GM19468 (cell line): ENCODE measurements around the gene SLC6A1.
"Not testable (repeated sequence)": the region's sequence is repeated elsewhere in the genome, so short reads cannot be mapped to it uniquely, and the experiment has no call there.

Source experiments
- ATAC-seq: cut with Tn5 transposase; IDR thresholded peaks from one replicate; pipeline ENCODE4 v1.9.1; 2021; ENCODE audit warnings: mild to moderate bottlenecking, moderate library complexity, moderate number of reproducible peaks; ENCODE audit not compliant: unreplicated experiment; ENCODE audit errors: extremely low read depth

The SLC6A1 gene

GRCh38 chr3:11054739-11055438, 62.3 kb downstream of the SLC6A1 start:
- no peak for ATAC-seq

GRCh38 chr3:11055496-11055895, 62.9 kb downstream of the SLC6A1 start:
- ATAC-seq: no peak

GRCh38 chr3:11056531-11057050, 64.0 kb downstream of the SLC6A1 start:
- no peak for ATAC-seq

GRCh38 chr3:11057655-11058054, 65.1 kb downstream of the SLC6A1 start:
- no peak for ATAC-seq

GRCh38 chr3:11059090-11059798, 66.7 kb downstream of the SLC6A1 start:
- no peak for ATAC-seq

- no peak for ATAC-seq
These were observed 67.2 kb downstream of the SLC6A1 start for GRCh38 chr3:11059799-11060115.

- ATAC-seq: no peak
These were observed 68.1 kb downstream of the SLC6A1 start for GRCh38 chr3:11060500-11061251.

- ATAC-seq: not testable (repeated sequence)
These were observed 68.8 kb downstream of the SLC6A1 start for GRCh38 chr3:11061268-11061871.

- ATAC-seq: no peak
These were observed 70.2 kb downstream of the SLC6A1 start for GRCh38 chr3:11062704-11063103.

- ATAC-seq: no peak
These were observed 78.7 kb downstream of the SLC6A1 start for GRCh38 chr3:11071096-11071755.

GRCh38 chr3:11072631-11073030, 80.1 kb downstream of the SLC6A1 start:
- ATAC-seq: no peak

GRCh38 chr3:11074011-11074410, 81.5 kb downstream of the SLC6A1 start:
- ATAC-seq: no peak

- no peak for ATAC-seq
These were observed 81.9 kb downstream of the SLC6A1 start for GRCh38 chr3:11074451-11074850.

- not testable (repeated sequence) for ATAC-seq
These were observed 82.6 kb downstream of the SLC6A1 start for GRCh38 chr3:11075122-11075521.

- no peak for ATAC-seq
These were observed 84.2 kb downstream of the SLC6A1 start for GRCh38 chr3:11076711-11077110.

GRCh38 chr3:11077466-11077865, 84.9 kb downstream of the SLC6A1 start:
- ATAC-seq: no peak

GRCh38 chr3:11078826-11079515, 86.4 kb downstream of the SLC6A1 start:
- no peak for ATAC-seq

GRCh38 chr3:11080492-11080891, 87.9 kb downstream of the SLC6A1 start:
- no peak for ATAC-seq

- ATAC-seq: no peak
These were observed 91.5 kb downstream of the SLC6A1 start for GRCh38 chr3:11084098-11084497.

- ATAC-seq: no peak
These were observed 92.1 kb downstream of the SLC6A1 start for GRCh38 chr3:11084677-11085076.
